Measurements from ENCODE around the gene COL24A1. TPM values are rescaled to one million over a fixed set of nuclear protein-coding genes. Genes with fewer than 3 reads are reported as not detected.
"Not testable (repeated sequence)": the region's sequence is repeated elsewhere in the genome, so short reads cannot be mapped to it uniquely, and the experiment has no call there.

COL24A1 gene
- polyA plus RNA-seq, 1 experiment: 2.2 TPM

GRCh38 chr1:85983316-85983715 lies 173.3 kb downstream of the COL24A1 start:
- Histone ChIP-seq H3K27me3 (ENCODE audit: control insufficient read depth, insufficient read depth, low read length) (no peaks in the 10 kb centered on the region), H3K4me3 (ENCODE audit: low read depth, low read length) (no peak overlapping the region), H3K9me3 (ENCODE audit: control insufficient read depth, insufficient read depth, low read length) (no peaks in the 10 kb centered on the region), H3K27ac (ENCODE audit: low read depth, low read length) (no peak overlapping the region)
- DNase-seq (ENCODE audit: low read depth, low spot score): no peak
- ChIA-PET POLR2A (no interaction called here), CTCF (no interaction called here)
- no peak for TF ChIP-seq CTCF (IDR thresholded peaks at IDR 0.05; ENCODE audit: low read depth, low read length)

GRCh38 chr1:85976516-85977205 lies 179.9 kb downstream of the COL24A1 start:
- no peaks in the 10 kb centered on the region for H3K9me3 ChIP-seq (ENCODE audit: control insufficient read depth, insufficient read depth, low read length)
- ChIA-PET CTCF (interaction anchor here (1.6 kb wide), 1 partner anchor 41 kb away, joined by 3 read pairs; no protein-coding TSS in a partner anchor), POLR2A (no interaction called here)

GRCh38 chr1:85975912-85976371 lies 180.6 kb downstream of the COL24A1 start:
- TF ChIP-seq CTCF (IDR thresholded peaks at IDR 0.05; ENCODE audit: low read depth, low read length): no peak
- Histone ChIP-seq H3K27ac (ENCODE audit: low read depth, low read length) (no peak overlapping the region), H3K4me3 (ENCODE audit: low read depth, low read length) (no peak overlapping the region), H3K9me3 (ENCODE audit: control insufficient read depth, insufficient read depth, low read length) (no peaks in the 10 kb centered on the region), H3K27me3 (ENCODE audit: control insufficient read depth, insufficient read depth, low read length) (no peaks in the 10 kb centered on the region)
- ChIA-PET CTCF (interaction anchor here (1.6 kb wide), 1 partner anchor 42 kb away, joined by 3 read pairs; no protein-coding TSS in a partner anchor), POLR2A (no interaction called here)
- no peak for DNase-seq (ENCODE audit: low read depth, low spot score)

More at GRCh38 chr1:85976516-85977205, 179.9 kb downstream of the COL24A1 start:
- H3K4me3 ChIP-seq (ENCODE audit: low read depth, low read length): no peak overlapping the region
- H3K27me3 ChIP-seq (ENCODE audit: control insufficient read depth, insufficient read depth, low read length): no peaks in the 10 kb centered on the region
- H3K27ac ChIP-seq (ENCODE audit: low read depth, low read length): no peak overlapping the region
- no peak for TF ChIP-seq CTCF (IDR thresholded peaks at IDR 0.05; ENCODE audit: low read depth, low read length)
- no peak for DNase-seq (ENCODE audit: low read depth, low spot score)

- ChIA-PET CTCF (no interaction called here), POLR2A (no interaction called here)
- no peak overlapping the region for H3K4me3 ChIP-seq (ENCODE audit: low read depth, low read length)
- no peak for DNase-seq (ENCODE audit: low read depth, low spot score)
- H3K27ac ChIP-seq (ENCODE audit: low read depth, low read length): no peak overlapping the region
- H3K27me3 ChIP-seq (ENCODE audit: control insufficient read depth, insufficient read depth, low read length): no peaks in the 10 kb centered on the region
- no peak for TF ChIP-seq CTCF (IDR thresholded peaks at IDR 0.05; ENCODE audit: low read depth, low read length)
- H3K9me3 ChIP-seq (ENCODE audit: control insufficient read depth, insufficient read depth, low read length): no peaks in the 10 kb centered on the region
Measured at GRCh38 chr1:85962457-85962856, 194.1 kb downstream of the COL24A1 start.

GRCh38 chr1:85957760-85958159 lies 198.8 kb downstream of the COL24A1 start:
- CTCF ChIA-PET: interaction anchor here (1.6 kb wide), 1 partner anchor 63 kb away, joined by 5 read pairs; no protein-coding TSS in a partner anchor
- H3K9me3 ChIP-seq (ENCODE audit: control insufficient read depth, insufficient read depth, low read length): no peaks in the 10 kb centered on the region
- no peak for TF ChIP-seq CTCF (IDR thresholded peaks at IDR 0.05; ENCODE audit: low read depth, low read length)

GRCh38 chr1:85955218-85955617 lies 201.4 kb downstream of the COL24A1 start:
- CTCF ChIA-PET; POLR2A ChIA-PET; DNase-seq (ENCODE audit: low read depth, low spot score); H3K27me3 ChIP-seq (ENCODE audit: control insufficient read depth, insufficient read depth, low read length); H3K4me3 ChIP-seq (ENCODE audit: low read depth, low read length); H3K9me3 ChIP-seq (ENCODE audit: control insufficient read depth, insufficient read depth, low read length); H3K27ac ChIP-seq (ENCODE audit: low read depth, low read length): not testable (repeated sequence)

More at GRCh38 chr1:85957760-85958159, 198.8 kb downstream of the COL24A1 start:
- POLR2A ChIA-PET: no interaction called here
- Histone ChIP-seq H3K27ac (ENCODE audit: low read depth, low read length) (no peak overlapping the region), H3K4me3 (ENCODE audit: low read depth, low read length) (no peak overlapping the region), H3K27me3 (ENCODE audit: control insufficient read depth, insufficient read depth, low read length) (no peaks in the 10 kb centered on the region)
- no peak for DNase-seq (ENCODE audit: low read depth, low spot score)
